DOHH2 (cell line): ENCODE measurements around the gene PLXND1.

Source experiments
- H3F3A ChIP-seq: fragments of 200-600 bp; sonication (generic), shearing (Covaris generic); 2 replicates; pipeline ENCODE4 v1.6.0; 2016; ENCODE audit warnings: antibody characterized with exemption, mild to moderate bottlenecking; ENCODE audit not compliant: control insufficient read depth, insufficient read depth
- H3K27ac ChIP-seq: fragments of 200-600 bp; sonication (generic); 2 replicates; pipeline ENCODE4 v1.5.1; 2014; ENCODE audit warnings: low read depth, mild to moderate bottlenecking, low read length, moderate library complexity
- H3K27me3 ChIP-seq: fragments of 200-600 bp; sonication (generic); 2 replicates; pipeline ENCODE4 v1.6.1; 2014; ENCODE audit warnings: mild to moderate bottlenecking, low read length, mixed read lengths; ENCODE audit not compliant: control insufficient read depth
- H3K36me3 ChIP-seq: fragments of 200-600 bp; sonication (generic); 2 replicates; pipeline ENCODE4 v1.6.1; 2014; ENCODE audit warnings: mild to moderate bottlenecking, low read length, moderate library complexity, mixed read lengths; ENCODE audit not compliant: control insufficient read depth
- H3K4me1 ChIP-seq: fragments of 200-600 bp; sonication (generic); 2 replicates; pipeline ENCODE4 v1.6.1; 2014; ENCODE audit warnings: mild to moderate bottlenecking, low read length, mixed read lengths; ENCODE audit not compliant: control insufficient read depth
- H3K4me2 ChIP-seq: fragments of 200-600 bp; sonication (generic); 2 replicates; pipeline ENCODE4 v1.6.0; 2014; ENCODE audit warnings: mild to moderate bottlenecking, low read length, moderate library complexity
- H3K4me3 ChIP-seq: fragments of 200-600 bp; sonication (generic); 2 replicates; pipeline ENCODE4 v1.5.1; 2014; ENCODE audit warnings: mild to moderate bottlenecking, low read length, mixed read lengths
- H3K79me2 ChIP-seq: fragments of 200-600 bp; sonication (generic); 2 replicates; pipeline ENCODE4 v1.6.1; 2014; ENCODE audit warnings: mild to moderate bottlenecking, low read length, mixed read lengths; ENCODE audit not compliant: control insufficient read depth
- H3K9me2 ChIP-seq: fragments of 200-600 bp; sonication (generic); replicated peaks from 2 replicates; pipeline ENCODE4 v1.6.1; 2014; ENCODE audit warnings: mild to moderate bottlenecking, low read length, mixed read lengths; ENCODE audit not compliant: control insufficient read depth
- H3K9me3 ChIP-seq: fragments of 200-600 bp; sonication (generic); 2 replicates; pipeline ENCODE4 v1.6.1; 2014; ENCODE audit warnings: antibody characterized with exemption, low read length, mixed read lengths; ENCODE audit not compliant: control insufficient read depth, insufficient read depth
- H4K20me1 ChIP-seq: fragments of 200-600 bp; sonication (generic); 2 replicates; pipeline ENCODE4 v1.6.0; 2014; ENCODE audit warnings: low read depth, mild to moderate bottlenecking, antibody characterized with exemption, low read length, moderate library complexity; ENCODE audit not compliant: control insufficient read depth, insufficient read depth
- CTCF ChIP-seq: fragments of 200-600 bp; sonication (generic); IDR thresholded peaks from one replicate; pipeline ENCODE4 v1.5.1; 2014; ENCODE audit warnings: antibody characterized with exemption, mild to moderate bottlenecking, low read depth, low read length; ENCODE audit not compliant: poor library complexity, severe bottlenecking
- EZH2phosphoT487 ChIP-seq: fragments of 200-600 bp; sonication (generic); IDR thresholded peaks from 2 replicates; pipeline ENCODE4 v1.6.1; 2017; ENCODE audit warnings: borderline replicate concordance, mild to moderate bottlenecking, antibody characterized with exemption, low read length, moderate library complexity, mixed read lengths

The PLXND1 gene

GRCh38 chr3:129616291-129616690 lies 9.8 kb upstream of the PLXND1 start:
- H3K4me2 ChIP-seq = no peak overlapping the region
- no peak overlapping the region for H3K27ac ChIP-seq
- no peaks in the 10 kb centered on the region for H3K9me2 ChIP-seq
- H3K4me3 ChIP-seq = no peak overlapping the region
- H3K4me1 ChIP-seq = peaks cover 11% of the 10 kb centered on the region
- H3K79me2 ChIP-seq = no peaks in the 10 kb centered on the region
- H4K20me1 ChIP-seq = no peaks in the 10 kb centered on the region
- H3F3A ChIP-seq = no peaks in the 10 kb centered on the region
- H3K9me3 ChIP-seq = no peaks in the 10 kb centered on the region
- TF ChIP-seq CTCF (no peak), EZH2phosphoT487 (no peak)
- no peaks in the 10 kb centered on the region for H3K27me3 ChIP-seq
- no peaks in the 10 kb centered on the region for H3K36me3 ChIP-seq

- no peak for TF ChIP-seq CTCF
- TF ChIP-seq EZH2phosphoT487 = no peak
- no peaks in the 10 kb centered on the region for H3K79me2 ChIP-seq
- no peak overlapping the region for H3K4me3 ChIP-seq
- H3K4me2 ChIP-seq = no peak overlapping the region
- no peaks in the 10 kb centered on the region for H3K36me3 ChIP-seq
- no peaks in the 10 kb centered on the region for H4K20me1 ChIP-seq
- H3K4me1 ChIP-seq = peaks cover 11% of the 10 kb centered on the region
- no peaks in the 10 kb centered on the region for H3F3A ChIP-seq
- no peaks in the 10 kb centered on the region for H3K9me3 ChIP-seq
- no peaks in the 10 kb centered on the region for H3K27me3 ChIP-seq
- H3K27ac ChIP-seq = no peak overlapping the region
- no peaks in the 10 kb centered on the region for H3K9me2 ChIP-seq
These were observed 9.3 kb upstream of the PLXND1 start for GRCh38 chr3:129615751-129616281.

- Histone ChIP-seq H3K9me3 (no peaks in the 10 kb centered on the region), H3K27ac (no peak overlapping the region), H3F3A (no peaks in the 10 kb centered on the region), H3K4me2 (no peak overlapping the region), H3K27me3 (no peaks in the 10 kb centered on the region), H3K4me1 (peaks cover 11% of the 10 kb centered on the region), H3K79me2 (no peaks in the 10 kb centered on the region), H3K4me3 (no peak overlapping the region), H3K36me3 (no peaks in the 10 kb centered on the region), H4K20me1 (no peaks in the 10 kb centered on the region), H3K9me2 (no peaks in the 10 kb centered on the region)
- TF ChIP-seq EZH2phosphoT487 (no peak), CTCF (no peak)
These were observed 8.5 kb upstream of the PLXND1 start for GRCh38 chr3:129614927-129615363.

GRCh38 chr3:129614435-129614834 lies 8.0 kb upstream of the PLXND1 start:
- TF ChIP-seq CTCF (no peak), EZH2phosphoT487 (no peak)
- no peaks in the 10 kb centered on the region for H3K79me2 ChIP-seq
- H3K4me1 ChIP-seq = peaks cover 11% of the 10 kb centered on the region
- H3K36me3 ChIP-seq = no peaks in the 10 kb centered on the region
- H3K4me2 ChIP-seq = no peak overlapping the region
- H4K20me1 ChIP-seq = no peaks in the 10 kb centered on the region
- H3K9me2 ChIP-seq = no peaks in the 10 kb centered on the region
- H3K9me3 ChIP-seq = no peaks in the 10 kb centered on the region
- H3K4me3 ChIP-seq = no peak overlapping the region
- no peak overlapping the region for H3K27ac ChIP-seq
- no peaks in the 10 kb centered on the region for H3F3A ChIP-seq
- no peaks in the 10 kb centered on the region for H3K27me3 ChIP-seq
